ENCODE data around the gene LGMN.

The LGMN gene

GRCh38 chr14:92658684-92659083 is 89.7 kb downstream of the LGMN start:
- ATAC-seq (ENCODE audit: low read depth) (no peak), DNase-seq (ENCODE audit: low spot score) (no peak)

GRCh38 chr14:92658160-92658559 is 90.3 kb downstream of the LGMN start:
- H3K4me3 ChIP-seq (ENCODE audit: severe bottlenecking) = no peak overlapping the region
- H3K36me3 ChIP-seq (ENCODE audit: low read depth) = no peaks in the 10 kb centered on the region
- ATAC-seq (ENCODE audit: low read depth) (no peak), DNase-seq (ENCODE audit: low spot score) (no peak)
- H3K27ac ChIP-seq (ENCODE audit: poor library complexity, severe bottlenecking) = no peak overlapping the region
- H3K9me3 ChIP-seq (ENCODE audit: severe bottlenecking) = no peaks in the 10 kb centered on the region
- no peak for TF ChIP-seq CTCF (IDR thresholded peaks at IDR 0.05; ENCODE audit: poor library complexity, severe bottlenecking)
- H3K4me1 ChIP-seq (ENCODE audit: insufficient read depth, poor library complexity, severe bottlenecking) = peaks cover 10% of the 10 kb centered on the region
- no peaks in the 10 kb centered on the region for H3K27me3 ChIP-seq (ENCODE audit: insufficient read depth, poor library complexity, severe bottlenecking)

More at GRCh38 chr14:92658684-92659083, 89.7 kb downstream of the LGMN start:
- Histone ChIP-seq H3K27ac (ENCODE audit: poor library complexity, severe bottlenecking) (no peak overlapping the region), H3K9me3 (ENCODE audit: severe bottlenecking) (no peaks in the 10 kb centered on the region), H3K27me3 (ENCODE audit: insufficient read depth, poor library complexity, severe bottlenecking) (no peaks in the 10 kb centered on the region), H3K4me1 (ENCODE audit: insufficient read depth, poor library complexity, severe bottlenecking) (peaks cover 10% of the 10 kb centered on the region), H3K4me3 (ENCODE audit: severe bottlenecking) (no peak overlapping the region), H3K36me3 (ENCODE audit: low read depth) (no peaks in the 10 kb centered on the region)
- no peak for TF ChIP-seq CTCF (IDR thresholded peaks at IDR 0.05; ENCODE audit: poor library complexity, severe bottlenecking)

GRCh38 chr14:92657457-92658142 is 90.8 kb downstream of the LGMN start:
- Histone ChIP-seq H3K4me1 (ENCODE audit: insufficient read depth, poor library complexity, severe bottlenecking) (peaks cover 10% of the 10 kb centered on the region), H3K9me3 (ENCODE audit: severe bottlenecking) (no peaks in the 10 kb centered on the region), H3K27ac (ENCODE audit: poor library complexity, severe bottlenecking) (no peak overlapping the region), H3K27me3 (ENCODE audit: insufficient read depth, poor library complexity, severe bottlenecking) (no peaks in the 10 kb centered on the region), H3K36me3 (ENCODE audit: low read depth) (no peaks in the 10 kb centered on the region), H3K4me3 (ENCODE audit: severe bottlenecking) (no peak overlapping the region)
- ATAC-seq (ENCODE audit: low read depth) = no peak
- DNase-seq (ENCODE audit: low spot score) = no peak
- TF ChIP-seq CTCF (IDR thresholded peaks at IDR 0.05; ENCODE audit: poor library complexity, severe bottlenecking) = no peak

- TF ChIP-seq CTCF (IDR thresholded peaks at IDR 0.05; ENCODE audit: poor library complexity, severe bottlenecking) = no peak
- Histone ChIP-seq H3K4me1 (ENCODE audit: insufficient read depth, poor library complexity, severe bottlenecking) (peaks cover 10% of the 10 kb centered on the region), H3K27me3 (ENCODE audit: insufficient read depth, poor library complexity, severe bottlenecking) (no peaks in the 10 kb centered on the region), H3K27ac (ENCODE audit: poor library complexity, severe bottlenecking) (no peak overlapping the region), H3K4me3 (ENCODE audit: severe bottlenecking) (no peak overlapping the region), H3K36me3 (ENCODE audit: low read depth) (no peaks in the 10 kb centered on the region), H3K9me3 (ENCODE audit: severe bottlenecking) (no peaks in the 10 kb centered on the region)
- DNase-seq (ENCODE audit: low spot score) = no peak
- ATAC-seq (ENCODE audit: low read depth) = no peak
Observed at GRCh38 chr14:92656306-92657081, 91.9 kb downstream of the LGMN start.
